Stimulated activated CD8-positive, alpha-beta memory T cell treated with anti-CD3 and anti-CD28 coated beads, Interleukin-15, amount 100 ng/mL, for 4 hours (primary cell): ENCODE measurements around the gene SVIL.
"Not testable (repeated sequence)": the region's sequence is repeated elsewhere in the genome, so short reads cannot be mapped to it uniquely, and the experiment has no call there.

Experiments used
- DNase-seq, 2 donors: peaks; one replicate each; pipeline ENCODE4 v3.0.0-alpha.2; 2020; ENCODE audit warnings: low read depth in 2 of 2

SVIL gene

DNA sequence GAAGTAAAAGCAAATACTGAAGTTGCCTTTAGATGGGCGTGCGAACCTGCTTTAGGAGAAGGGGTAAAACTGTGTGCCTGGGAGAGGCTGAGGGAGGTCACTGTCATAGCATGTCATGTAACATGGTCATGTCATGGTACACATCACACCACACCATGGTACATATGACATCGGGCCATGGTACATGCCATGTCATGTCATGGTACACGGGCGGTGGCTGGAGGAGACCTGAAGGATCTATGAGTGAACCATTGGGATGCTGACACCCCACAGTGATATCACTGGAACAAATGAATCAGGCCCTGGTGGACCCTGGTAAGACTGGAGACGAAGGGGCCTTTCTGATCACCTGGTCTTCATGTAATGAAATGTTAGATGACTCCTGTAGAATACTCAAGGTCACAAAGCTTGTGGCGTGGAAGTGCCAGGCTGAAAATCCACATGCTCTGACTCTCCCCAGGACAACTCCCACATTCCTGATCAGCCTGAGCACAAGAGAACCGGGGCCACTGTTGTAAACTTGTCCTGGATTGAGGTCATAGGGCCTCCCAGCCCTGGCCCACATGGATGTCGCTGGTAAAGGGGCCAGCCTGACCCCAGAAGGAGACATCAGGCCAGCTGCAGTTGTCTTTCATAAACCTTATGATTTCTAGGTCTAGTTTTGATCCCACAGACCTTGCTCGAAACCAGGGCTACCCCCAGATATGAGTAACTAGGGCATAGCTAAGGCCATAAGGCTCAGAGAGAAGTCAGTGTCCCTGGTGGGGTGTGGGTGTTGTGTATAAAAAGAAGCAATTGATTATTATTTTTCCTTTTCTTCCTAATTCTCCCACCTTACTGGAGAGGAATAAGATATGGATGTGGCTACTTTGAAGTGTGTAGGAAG, 60.3 kb downstream of the SVIL start:
- not testable (repeated sequence) for DNase-seq

DNA sequence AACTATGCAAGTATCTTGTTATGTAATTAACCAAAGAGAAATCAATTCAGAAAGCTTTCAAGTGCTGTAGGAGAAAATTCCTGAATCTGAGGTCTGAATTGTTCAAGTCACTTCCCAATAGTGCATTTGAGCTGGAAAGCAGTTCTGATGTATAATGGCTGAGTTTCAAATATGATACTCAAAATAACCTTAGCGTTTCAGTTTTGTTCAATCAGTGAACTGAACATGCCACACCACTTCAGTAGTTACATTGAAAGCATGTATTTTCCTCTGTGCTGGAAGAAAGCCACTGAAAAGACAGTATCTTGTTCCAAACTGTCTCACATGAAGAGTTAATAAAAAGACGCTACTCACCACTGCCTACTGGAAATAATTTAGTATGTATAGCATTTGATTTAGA, 64.5 kb downstream of the SVIL start:
- DNase-seq: not testable (repeated sequence)

DNA sequence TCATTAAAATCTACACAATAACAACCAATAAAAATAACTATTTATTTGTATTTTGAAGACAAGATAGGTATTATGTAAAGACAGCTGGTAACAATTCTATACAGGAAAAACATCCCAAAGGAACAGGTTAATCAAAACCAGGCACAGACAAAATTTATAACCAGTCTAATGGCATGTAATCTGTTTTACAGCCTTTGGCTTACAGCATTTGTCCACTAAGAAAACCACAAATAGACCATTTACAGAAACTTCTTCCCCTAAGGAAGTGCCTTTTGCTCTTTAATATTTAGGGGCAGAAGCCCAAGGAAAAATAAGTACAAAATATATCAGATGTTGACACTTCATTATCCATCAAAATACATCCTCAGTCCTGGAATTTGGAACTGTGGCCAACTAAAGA, 65.0 kb downstream of the SVIL start:
- no peak for DNase-seq

DNA sequence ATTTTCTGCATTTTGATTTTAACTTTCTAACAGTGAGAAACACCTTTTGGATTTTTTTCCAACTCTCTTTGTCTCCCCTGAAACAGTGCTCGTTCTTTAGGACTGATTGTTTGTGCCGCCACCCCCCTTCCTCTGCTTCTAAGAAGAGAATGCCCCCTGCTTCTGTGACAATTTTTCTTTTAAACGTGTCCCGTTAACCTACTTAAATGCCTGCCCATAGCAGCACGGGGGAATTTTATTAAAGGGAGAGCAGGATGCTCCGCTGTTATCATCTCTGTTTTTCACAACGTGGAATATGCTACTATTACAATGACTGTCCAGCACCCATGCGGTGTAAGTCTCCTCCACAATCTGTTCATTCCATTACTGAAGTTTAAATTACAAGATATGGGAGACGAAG, 67.8 kb downstream of the SVIL start:
- no peak for DNase-seq

DNA sequence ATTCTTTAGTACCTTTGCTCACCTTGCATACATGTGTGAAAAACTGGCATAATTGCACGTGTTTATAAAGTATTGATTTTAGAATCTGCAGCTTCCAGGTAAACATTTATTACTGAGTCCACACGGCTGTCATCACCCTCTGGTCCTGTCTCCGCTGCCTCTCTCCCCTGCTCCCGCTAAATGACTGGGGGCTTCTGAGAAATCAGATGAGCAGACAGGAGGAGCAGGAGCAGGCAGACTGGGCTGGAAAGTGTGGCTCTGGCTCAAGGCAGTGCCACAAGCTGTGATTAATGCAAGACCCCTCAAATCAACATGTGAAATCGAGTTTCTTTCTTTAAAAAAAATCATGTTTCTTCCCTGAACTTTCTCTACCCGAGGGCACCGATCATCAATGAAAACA, 68.6 kb downstream of the SVIL start:
- not testable (repeated sequence) for DNase-seq

DNA sequence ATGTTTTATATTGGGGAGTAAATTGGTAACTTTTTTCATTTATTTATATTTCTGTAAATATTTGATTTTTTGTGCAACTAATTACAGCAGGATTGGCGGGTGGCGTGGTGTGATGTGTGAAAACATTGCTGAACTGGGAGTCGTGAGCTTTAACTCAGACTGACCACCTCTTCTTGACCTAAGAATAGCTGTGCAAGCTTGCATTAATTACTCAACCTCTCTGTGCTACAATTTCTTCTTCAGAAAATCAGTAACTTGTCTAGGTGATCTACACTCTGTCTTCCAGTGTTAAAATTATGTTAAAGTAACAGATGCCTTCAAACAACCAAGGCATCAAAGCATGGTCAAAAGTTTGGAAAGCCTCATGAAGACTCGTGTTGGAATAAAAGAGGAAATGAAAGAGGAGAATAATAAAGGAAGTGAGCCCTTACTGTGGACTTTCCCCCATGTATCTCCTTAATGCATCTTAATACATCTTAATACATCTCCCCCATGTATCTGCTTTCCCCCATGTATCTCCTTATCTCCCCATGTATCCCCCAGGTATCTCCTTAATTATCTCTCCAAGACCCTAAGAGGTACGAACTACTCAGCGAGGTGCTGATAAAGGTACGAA, 71.2 kb downstream of the SVIL start:
- no peak for DNase-seq

DNA sequence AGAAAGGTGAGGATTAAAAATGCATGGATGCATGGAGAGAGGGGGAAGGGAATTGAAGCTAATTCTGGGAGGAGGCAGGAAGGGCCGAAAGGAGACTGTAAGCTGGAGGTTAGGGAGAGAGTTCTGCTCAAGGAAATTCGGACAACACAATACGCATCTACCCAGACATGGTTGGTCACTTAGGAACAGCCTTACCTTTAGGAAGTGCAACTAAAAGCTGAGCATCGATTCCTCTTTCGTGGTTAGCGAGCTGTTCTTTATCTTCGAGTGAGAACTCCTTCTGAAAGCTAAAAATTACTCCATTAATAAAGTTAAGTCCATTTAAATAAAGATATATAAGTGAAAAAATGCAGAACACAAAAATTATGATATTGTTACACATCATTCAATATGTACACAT, 71.8 kb downstream of the SVIL start:
- not testable (repeated sequence) for DNase-seq

DNA sequence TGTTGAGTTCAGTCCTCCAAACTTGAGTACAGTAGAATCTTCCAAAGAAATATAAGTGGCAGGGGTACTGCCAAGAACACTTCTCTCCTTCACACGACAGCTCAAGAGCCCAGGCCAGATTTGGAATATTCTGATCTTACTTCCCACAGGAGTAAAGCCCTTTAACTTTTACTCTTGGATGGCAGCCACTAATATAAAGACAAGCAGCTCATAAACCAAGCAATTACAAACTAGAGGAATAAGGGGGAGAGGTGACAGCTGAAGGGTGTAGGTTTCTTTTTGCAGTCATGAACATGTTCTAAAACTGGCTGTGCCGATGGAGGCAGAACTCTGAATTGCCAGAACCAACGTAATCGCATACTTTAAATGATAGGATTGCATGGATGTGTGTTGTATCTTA, 74.8 kb downstream of the SVIL start:
- DNase-seq: no peak

DNA sequence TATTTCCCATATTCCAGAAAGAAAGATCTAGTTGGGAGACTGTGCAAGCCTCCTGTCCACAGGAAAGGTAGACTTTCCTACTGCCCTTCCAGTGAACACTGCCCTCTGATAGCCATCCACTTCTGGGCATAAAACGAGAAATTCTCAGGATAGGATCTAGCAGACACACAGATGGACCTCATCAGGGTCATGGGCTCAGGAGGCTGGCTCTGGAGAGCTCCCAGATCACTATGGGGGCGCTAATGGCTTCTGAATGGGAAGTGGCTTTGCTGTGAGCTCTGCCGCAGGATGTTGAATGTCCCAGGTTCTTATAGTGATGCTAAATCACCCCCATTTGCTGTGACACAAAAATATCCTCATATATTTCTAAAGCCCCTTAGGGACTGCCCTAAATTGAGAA, 77.1 kb downstream of the SVIL start:
- no peak for DNase-seq

DNA sequence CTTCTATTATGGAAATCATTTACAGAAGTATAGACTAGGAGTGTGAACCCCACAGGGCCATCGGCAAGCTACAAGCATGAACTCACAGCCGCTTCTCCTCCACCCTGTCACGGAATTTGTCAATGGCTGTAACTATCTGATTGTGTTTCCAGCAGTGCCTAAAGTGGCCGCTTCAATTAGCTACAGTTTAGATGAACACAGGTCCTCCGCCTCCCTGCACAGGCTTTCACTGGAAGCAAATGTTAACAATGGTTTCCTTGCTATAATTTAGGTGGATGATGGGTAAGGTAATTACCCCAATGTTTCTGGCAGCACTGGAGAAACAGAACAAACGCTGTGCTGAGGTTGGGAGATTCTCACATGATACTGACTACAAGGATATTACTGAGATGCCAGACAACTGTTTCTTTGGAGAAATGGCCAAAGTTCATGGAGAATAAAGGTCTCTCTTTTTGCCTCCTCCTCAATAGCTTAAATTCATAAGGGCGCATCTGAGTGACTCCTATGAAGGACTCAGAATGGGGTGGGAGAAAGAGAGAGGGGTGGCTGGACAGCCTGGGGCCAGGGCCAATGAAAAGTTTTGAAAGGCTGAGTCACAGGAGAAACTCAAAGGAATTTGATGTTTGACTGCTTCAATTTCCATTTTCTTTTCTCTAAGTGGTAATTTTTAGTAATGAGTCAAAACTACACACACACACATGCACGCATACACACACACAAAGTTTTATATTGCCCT, 78.9 kb downstream of the SVIL start:
- no peak for DNase-seq

DNA sequence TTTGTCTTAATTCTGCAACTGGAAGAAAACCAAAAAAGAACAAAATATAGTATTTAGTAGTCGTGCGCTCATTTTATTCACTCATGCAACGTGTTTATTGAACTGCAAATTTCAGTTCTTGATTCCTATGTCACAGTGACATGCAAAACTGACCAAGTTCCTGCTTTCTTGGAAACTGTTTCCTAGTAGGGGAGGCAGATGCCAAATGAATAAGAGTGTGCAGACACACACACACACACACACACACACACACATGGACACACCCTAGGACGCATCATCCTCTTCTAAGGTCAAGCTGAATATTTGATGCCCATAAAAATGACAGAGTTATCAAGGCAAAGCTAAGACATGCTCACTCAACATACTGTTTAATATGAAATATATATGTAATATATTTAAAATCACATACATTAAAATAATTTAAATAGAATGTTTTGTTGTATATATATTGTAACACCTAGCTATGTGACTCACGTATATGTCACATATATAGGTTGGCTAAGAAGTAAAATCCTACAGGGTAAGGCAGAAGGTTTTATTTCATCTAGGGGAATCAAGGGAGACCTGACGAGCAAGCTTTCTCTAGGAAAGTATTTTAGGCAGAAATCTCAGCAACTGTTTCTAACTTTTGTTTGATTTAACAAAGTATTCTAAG, 79.6 kb downstream of the SVIL start:
- DNase-seq: no peak

DNA sequence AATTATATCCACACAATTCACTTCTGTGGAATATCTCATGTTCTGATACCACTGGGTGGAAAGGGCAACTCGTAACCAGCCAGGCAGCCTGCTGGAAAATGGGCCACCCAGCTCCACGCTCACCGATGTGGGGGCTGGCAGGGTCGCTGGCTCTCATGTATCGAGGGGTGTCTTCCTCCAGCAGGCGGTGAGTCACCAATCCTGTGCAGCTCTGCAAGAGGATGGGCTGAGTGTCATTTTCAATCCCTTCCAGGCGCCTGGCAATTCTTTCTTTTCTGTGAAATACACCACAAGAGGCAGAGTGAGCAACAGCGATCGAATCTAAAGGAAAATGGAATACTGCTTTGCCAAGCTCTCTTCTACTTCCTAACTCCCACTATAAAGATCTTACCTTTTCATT, 80.1 kb downstream of the SVIL start:
- no peak for DNase-seq

DNA sequence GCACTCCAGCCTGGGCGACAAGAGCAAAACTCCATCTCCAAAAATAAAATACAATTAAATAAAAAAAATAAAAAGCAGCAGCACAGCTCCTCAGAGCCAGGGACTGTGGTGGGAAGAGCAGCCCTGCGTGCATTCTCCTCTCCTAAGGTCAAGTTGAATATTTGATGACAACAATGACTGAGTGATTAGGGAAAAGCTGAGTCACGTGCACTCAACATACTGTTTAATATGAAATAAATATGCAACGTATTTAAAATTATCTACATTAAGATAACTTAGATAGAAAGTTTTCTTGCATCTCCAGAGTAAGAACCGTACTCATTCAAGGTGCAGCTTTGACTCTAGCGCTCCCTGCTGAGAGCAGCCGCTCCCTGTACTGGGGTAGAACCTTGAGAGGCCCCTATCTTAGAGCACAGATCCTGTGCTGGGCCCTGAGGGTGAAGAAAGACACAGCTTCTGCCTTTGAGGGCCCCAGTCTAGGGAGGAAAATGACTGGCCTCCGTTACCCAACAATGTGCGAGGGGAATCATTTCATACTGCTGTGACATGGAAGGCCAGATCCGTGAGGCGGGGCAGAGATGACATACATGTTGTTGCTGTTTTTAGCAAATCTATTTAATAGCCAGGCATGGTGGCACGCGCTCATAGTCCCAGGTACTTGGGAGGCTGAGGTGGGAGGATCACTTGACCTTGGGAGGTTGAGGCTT, 81.1 kb downstream of the SVIL start:
- DNase-seq: no peak

DNA sequence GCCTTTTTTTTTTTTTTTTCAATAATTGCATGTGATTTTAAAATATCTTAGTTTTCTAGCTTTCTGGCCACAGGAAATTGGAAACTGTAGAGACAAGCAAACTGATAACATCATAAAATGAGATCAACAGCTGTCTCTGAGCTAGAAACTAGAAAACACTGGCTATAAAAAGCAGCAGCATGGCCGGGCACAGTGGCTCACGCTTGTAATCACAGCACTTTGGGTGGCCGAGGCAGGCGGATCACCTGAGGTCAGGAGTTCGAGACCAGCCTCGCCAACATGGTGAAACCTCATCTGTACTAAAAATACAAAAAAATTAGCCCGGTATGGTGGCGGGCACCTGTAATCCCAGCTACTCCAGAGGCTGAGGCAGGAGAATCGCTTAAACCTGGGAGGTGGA, 81.7 kb downstream of the SVIL start:
- not testable (repeated sequence) for DNase-seq

DNA sequence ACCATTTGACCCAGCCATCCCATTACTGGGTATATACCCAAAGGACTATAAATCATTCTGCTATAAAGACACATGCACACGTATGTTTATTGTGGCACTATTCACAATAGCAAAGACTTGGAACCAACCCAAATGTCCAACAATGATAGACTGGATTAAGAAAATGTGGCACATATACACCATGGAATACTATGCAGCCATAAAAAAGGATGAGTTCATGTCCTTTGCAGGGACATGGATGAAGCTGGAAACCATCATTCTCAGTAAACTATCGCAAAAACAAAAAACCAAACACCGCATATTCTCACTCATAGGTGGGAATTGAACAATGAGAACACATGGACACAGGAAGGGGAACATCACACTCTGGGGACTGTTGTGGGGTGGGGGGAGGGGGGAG, 85.3 kb downstream of the SVIL start:
- not testable (repeated sequence) for DNase-seq

DNA sequence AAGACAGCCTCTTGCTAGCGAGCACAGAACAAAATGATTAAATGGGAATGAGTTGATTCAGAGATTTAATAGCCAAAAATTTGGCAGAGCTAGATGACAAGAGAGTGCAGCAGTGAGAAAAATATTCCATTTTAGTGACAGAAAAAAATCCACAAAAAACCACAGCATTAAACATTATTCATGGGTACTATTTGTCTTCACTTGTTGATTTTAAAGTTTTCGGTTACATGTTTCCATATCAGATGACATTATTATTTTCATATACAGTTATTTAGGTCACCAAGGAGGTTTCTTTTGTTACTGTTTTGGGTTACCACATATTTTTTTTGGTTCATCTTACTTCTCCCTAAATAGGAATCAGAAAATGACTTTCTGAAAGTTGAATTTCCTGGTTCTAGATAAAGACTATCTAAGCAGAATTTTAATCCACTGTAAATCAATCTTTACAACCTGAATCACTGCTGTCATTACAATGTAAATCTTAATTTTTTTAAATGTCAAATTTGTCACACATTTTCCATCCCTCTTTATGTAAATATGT, 87.9 kb downstream of the SVIL start:
- DNase-seq: no peak

DNA sequence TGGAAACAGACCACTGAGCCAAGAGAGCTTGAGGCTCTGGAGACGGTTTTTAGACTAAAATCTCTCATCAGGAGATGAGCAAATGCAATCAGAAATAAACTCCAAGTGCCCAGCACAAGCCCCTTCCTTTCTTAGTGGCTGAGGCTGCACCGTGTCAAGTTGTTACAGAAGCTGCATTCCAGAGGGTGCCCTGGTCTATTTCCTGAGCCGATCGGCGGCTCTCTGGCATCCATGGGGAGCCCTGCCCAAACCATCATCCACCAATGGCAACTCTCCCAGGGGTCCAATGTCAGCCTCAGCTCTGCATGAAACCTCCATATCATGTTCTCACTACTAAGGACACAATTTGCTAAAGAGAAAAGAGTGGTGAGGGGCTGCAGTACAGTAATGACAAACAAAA, 89.6 kb downstream of the SVIL start:
- DNase-seq: no peak

DNA sequence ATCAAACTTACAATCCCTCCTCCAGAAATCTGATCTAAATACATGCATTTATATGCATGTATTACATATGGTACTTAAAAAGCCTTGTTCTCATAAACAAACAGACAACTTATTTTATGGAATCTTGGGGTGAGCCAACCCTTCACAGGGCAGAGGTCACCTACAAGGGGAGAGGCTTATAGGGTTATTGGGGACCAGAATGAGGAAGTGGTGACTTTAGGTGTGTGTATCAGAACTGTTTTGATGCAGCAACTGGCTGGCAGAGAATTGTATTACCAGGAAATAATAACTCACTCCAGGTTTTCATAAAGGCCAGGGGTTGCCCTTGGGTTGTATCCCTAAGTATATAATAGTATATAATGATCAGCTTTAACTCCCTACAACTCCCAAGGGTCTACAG, 91.1 kb downstream of the SVIL start:
- no peak for DNase-seq

DNA sequence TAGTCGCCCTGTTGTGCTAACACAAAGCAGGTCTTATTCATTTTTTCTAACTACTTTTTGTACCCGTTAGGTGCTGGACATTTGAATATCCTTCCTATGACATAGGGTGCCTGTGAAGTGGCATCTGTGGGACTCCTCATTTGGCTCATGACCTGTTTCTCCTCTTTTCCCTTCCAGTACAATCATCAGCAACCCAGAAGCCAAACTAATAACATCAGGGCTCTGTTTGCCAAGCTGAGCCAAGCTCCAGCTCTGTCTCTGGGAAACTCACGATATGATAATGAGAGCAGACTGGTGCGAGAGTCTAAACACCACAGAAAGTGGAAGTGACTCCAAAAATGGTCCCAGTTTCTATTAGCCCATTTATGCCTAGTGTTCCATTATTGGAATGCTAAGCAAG, 92.0 kb downstream of the SVIL start:
- no peak for DNase-seq

DNA sequence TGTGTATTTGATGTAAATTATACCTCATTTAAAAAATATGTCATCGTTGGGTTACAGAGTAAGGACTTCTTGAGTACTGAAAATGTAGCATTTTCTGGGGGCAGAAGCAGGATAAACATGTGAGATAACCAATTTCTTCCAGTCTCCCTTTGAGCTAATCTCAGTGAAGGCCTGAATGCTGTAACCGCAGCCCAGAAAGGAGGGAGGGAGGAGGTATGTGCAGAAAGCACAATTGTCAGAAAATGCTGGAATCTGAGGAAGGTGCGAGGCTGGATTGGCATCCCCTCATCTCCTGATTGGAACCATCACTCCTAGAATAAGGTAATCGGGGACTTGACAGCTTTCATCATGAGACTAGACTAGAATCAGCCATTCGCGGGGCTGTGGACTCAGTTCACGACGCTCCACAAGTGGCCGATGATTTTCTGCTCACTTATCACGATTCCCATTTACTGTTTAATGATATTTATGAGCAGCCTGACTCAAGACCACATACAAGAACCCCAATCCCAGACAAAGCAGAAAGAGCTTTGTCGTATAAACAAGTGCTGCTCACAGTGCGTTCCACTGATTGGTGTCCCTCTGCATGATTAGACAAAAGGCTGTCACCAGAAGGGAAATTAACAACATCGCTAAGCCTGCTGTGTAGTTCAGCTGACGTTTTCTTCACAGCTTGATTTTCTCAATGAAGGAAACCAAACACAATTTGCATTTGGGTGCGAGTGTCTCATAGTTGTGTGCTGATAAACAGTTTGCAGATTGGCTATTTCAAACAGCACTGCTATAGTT, 93.2 kb downstream of the SVIL start:
- DNase-seq: no peak

DNA sequence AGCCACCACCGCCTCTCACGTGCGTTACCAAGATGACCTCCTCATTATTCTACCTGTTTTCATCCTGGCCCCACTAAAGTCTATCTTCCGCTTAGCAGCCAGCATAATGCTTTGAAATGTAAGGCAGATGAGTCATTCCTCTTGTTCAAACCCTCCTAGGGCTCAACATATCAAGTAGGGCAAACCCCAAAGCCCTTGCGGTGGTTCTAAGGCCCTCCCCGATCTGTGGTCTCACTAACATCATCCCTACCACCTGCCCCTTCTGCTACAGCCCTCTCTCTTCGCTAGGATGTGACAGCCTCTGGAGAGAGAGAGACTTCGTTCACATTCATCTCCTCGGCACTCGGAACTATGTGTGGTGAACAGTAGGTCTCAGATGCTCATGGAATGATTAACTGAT, 94.8 kb downstream of the SVIL start:
- no peak for DNase-seq
